Endothelial cell of umbilical vein (primary cell): ENCODE data around the gene AFTPH. TPM values are rescaled to one million over a fixed set of nuclear protein-coding genes. Genes with fewer than 3 reads are reported as not detected.

Source experiments
- BruUV-seq: library from RNA; stranded (reverse); fragments of 400-500 nt; replicated peaks from 2 replicates; lab custom pipeline; 2021; lab: Mats Ljungman, UMichigan
- CTCF ChIA-PET: fragments of 300-600, 350-600 bp; sonication (Branson Sonifier 250); formaldehyde crosslinking; loops from one replicate; lab custom pipeline; 2021; ENCODE audit warnings: antibody characterized with exemption, inconsistent platforms; lab: Charles Lee
- POLR2A ChIA-PET: fragments of 300-600, 350-600 bp; sonication (Branson Sonifier 250); formaldehyde crosslinking; loops from one replicate; lab custom pipeline; 2021; ENCODE audit warnings: antibody characterized with exemption, inconsistent platforms; lab: Charles Lee
- DNase-seq: peaks from one replicate; pipeline ENCODE4 v3.0.0-alpha.2; 2011; ENCODE audit warnings: low read depth, low spot score
- FAIRE-seq: peaks from 2 replicates; lab custom pipeline; 2011; peaks lifted over from hg19 to GRCh38; lab: Jason Lieb, UNC
- H2AFZ ChIP-seq: 2 replicates; pipeline ENCODE4 v1.6.0; 2012; ENCODE audit warnings: low read depth, low read length, control low read depth, inconsistent platforms
- H3K27ac ChIP-seq: 2 replicates; pipeline ENCODE4 v1.5.1; 2011; ENCODE audit warnings: low read depth, mild to moderate bottlenecking, control low read depth, low read length, moderate library complexity; ENCODE audit not compliant: insufficient read depth
- H3K27me3 ChIP-seq, 2 experiments: 2 replicates each; pipeline versions ENCODE4 v1.6.0 to v1.6.1; 2011; ENCODE audit warnings: low read length in 2 of 2, mixed read lengths in 1 of 2; ENCODE audit not compliant: control insufficient read depth in 2 of 2, insufficient read depth in 2 of 2
- H3K36me3 ChIP-seq, 2 experiments: 2 replicates in 1 of 2; 3 replicates in 1 of 2; pipeline ENCODE4 v1.5.1; 2011; ENCODE audit warnings: low read length in 2 of 2, mild to moderate bottlenecking in 1 of 2, moderate library complexity in 1 of 2; ENCODE audit not compliant: control insufficient read depth in 2 of 2, insufficient read depth in 2 of 2; ENCODE audit errors: extremely low read depth in 1 of 2
- H3K4me1 ChIP-seq: 3 replicates; pipeline ENCODE4 v1.5.1; 2011; ENCODE audit warnings: mild to moderate bottlenecking, low read length; ENCODE audit not compliant: control insufficient read depth, insufficient read depth; ENCODE audit errors: extremely low read depth
- H3K4me2 ChIP-seq: 2 replicates; pipeline ENCODE4 v1.6.1; 2011; ENCODE audit warnings: low read length, control low read depth, mixed read lengths; ENCODE audit not compliant: insufficient read depth
- H3K4me3 ChIP-seq, 3 experiments: fragments of 200-600 bp in 1 of 3; sonication (generic), shearing (Covaris generic) in 1 of 3; replicated peaks in 1 of 3; 2 replicates each; pipeline ENCODE4 v1.5.1; 2011 to 2016; ENCODE audit warnings: control low read depth in 3 of 3, low read length in 3 of 3, mild to moderate bottlenecking in 2 of 3, inconsistent platforms in 1 of 3, low read depth in 1 of 3, moderate library complexity in 1 of 3; ENCODE audit not compliant: insufficient read depth in 1 of 3
- H3K79me2 ChIP-seq: 2 replicates; pipeline ENCODE4 v1.6.0; 2012; ENCODE audit warnings: low read length, inconsistent platforms; ENCODE audit not compliant: control insufficient read depth, insufficient read depth
- H3K9ac ChIP-seq: replicated peaks from 2 replicates; pipeline ENCODE3; 2011; ENCODE audit warnings: low read length, control low read depth; ENCODE audit not compliant: insufficient read depth; ENCODE audit errors: extremely low read depth
- H3K9me1 ChIP-seq: replicated peaks from 3 replicates; pipeline ENCODE4 v1.6.0; 2011; ENCODE audit warnings: mild to moderate bottlenecking, low read length; ENCODE audit not compliant: control insufficient read depth, insufficient read depth; ENCODE audit errors: extremely low read depth
- H3K9me3 ChIP-seq: replicated peaks from 2 replicates; pipeline ENCODE4 v1.5.1; 2012; ENCODE audit warnings: low read length, inconsistent platforms; ENCODE audit not compliant: control insufficient read depth, insufficient read depth
- H4K20me1 ChIP-seq: replicated peaks from 2 replicates; pipeline ENCODE3; 2011; ENCODE audit warnings: mild to moderate bottlenecking, low read length; ENCODE audit not compliant: control insufficient read depth, insufficient read depth; ENCODE audit errors: extremely low read depth
- EZH2 ChIP-seq: IDR thresholded peaks from 2 replicates; pipeline ENCODE4 v1.6.1; 2012; ENCODE audit warnings: borderline replicate concordance, low read depth, mild to moderate bottlenecking, moderate library complexity, low read length, inconsistent platforms; ENCODE audit not compliant: severe bottlenecking
- FOS ChIP-seq: IDR thresholded peaks from 2 replicates; pipeline ENCODE4 v1.6.1; 2011; ENCODE audit warnings: mild to moderate bottlenecking, low read length, moderate library complexity, borderline replicate concordance; ENCODE audit not compliant: insufficient read depth
- MYC ChIP-seq: IDR thresholded peaks from one replicate; pipeline ENCODE4 v1.6.1; 2011; ENCODE audit warnings: mild to moderate bottlenecking, low read depth, low read length
- POLR2AphosphoS5 ChIP-seq: IDR thresholded peaks from 2 replicates; pipeline ENCODE4 v1.6.1; 2012; ENCODE audit warnings: low read depth, mild to moderate bottlenecking, control low read depth, low read length, moderate library complexity; ENCODE audit not compliant: insufficient read depth
- dilution Hi-C: fragments of 300-500 bp; cut with MboI; formaldehyde crosslinking; loops from one replicate; pipeline ENCODE4 v1.15.0; 2019; ENCODE audit warnings: low sequenced_read_pairs; ENCODE audit not compliant: extremely low pct_ligation_motif_present
- intact Hi-C: fragments of 100-400 bp; cut with micrococcal nuclease; formaldehyde crosslinking; loops from one replicate; pipeline ENCODE4 v1.10.0; 2022
- polyA plus RNA-seq, 4 experiments: library from polyadenylated mRNA; depleted of rRNA in 3 of 4; stranded (reverse) in 3 of 4; unstranded in 1 of 4; fragments of >200 nt; gene quantifications; 2 replicates each; pipeline versions ENCODE4 v1.2.1 to v1.2.3, GENCODE V29; 2011 to 2012; ENCODE audit warnings: missing spikeins in 1 of 4
- total RNA-seq: library from RNA; stranded (reverse); gene quantifications from 2 replicates; pipeline ENCODE4 v1.2.3, GENCODE V29; 2021
- TF ChIP-seq, protein P1 (sequence below): IDR thresholded peaks from 2 replicates; pipeline ENCODE4 v1.6.1; 2011; ENCODE audit not compliant: insufficient read depth, insufficient read length
- TF ChIP-seq, protein P2 (sequence below), 2 donors: IDR thresholded peaks; 1 replicate in 1 of 2; 2 replicates in 1 of 2; pipeline ENCODE4 v1.5.1; 2011; ENCODE audit warnings: low read length in 2 of 2, mild to moderate bottlenecking in 2 of 2, moderate library complexity in 2 of 2, control low read depth in 1 of 2, inconsistent platforms in 1 of 2, low read depth in 1 of 2; ENCODE audit not compliant: insufficient read depth in 1 of 2; ENCODE audit errors: extremely low read depth in 1 of 2

Gene AFTPH
- total and polyA plus RNA-seq, 2 donors (not counting 3 experiments of a cell fraction or from before 2014, with no cell fraction given) = 6.9 to 15.3 TPM

DNA sequence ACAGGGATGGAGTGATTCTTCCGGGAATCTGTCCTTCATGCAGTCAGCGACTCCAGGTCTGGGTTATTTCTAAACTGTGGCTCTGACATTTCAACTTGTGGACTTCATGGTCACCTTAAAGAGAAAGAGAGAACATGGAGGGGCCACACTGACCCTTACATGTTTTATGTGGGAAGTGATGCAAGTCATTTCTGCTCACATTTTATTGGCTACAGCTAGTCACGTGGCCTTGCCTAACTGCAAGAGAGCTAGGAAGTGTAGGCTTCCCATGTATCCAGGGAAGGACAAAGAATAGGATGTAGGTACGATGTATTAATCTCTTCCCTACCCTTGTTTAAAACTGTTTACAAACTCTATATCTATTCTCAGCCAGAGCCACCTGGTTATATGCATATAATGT is 30.3 kb upstream of the AFTPH start:
- DNase-seq = no peak
- Histone ChIP-seq H2AFZ (no peak overlapping the region), H3K4me3 (no peak overlapping the region), H3K27me3 (peaks cover 20% of the 10 kb centered on the region in 2 experiments), H3K4me2 (no peak overlapping the region), H3K9me1 (no peaks in the 10 kb centered on the region), H3K79me2 (no peaks in the 10 kb centered on the region), H3K9me3 (no peaks in the 10 kb centered on the region), H3K36me3 (no peaks in the 10 kb centered on the region), H3K4me1 (peaks cover 29% of the 10 kb centered on the region), H3K9ac (no peak overlapping the region), H3K27ac (no peak overlapping the region), H4K20me1 (no peaks in the 10 kb centered on the region)
- POLR2A ChIA-PET = no interaction called here
- dilution Hi-C loops = no loop called here
- no peak for FAIRE-seq
- no peak for TF ChIP-seq POLR2AphosphoS5
- CTCF ChIA-PET = interaction anchor here (0.9 to 1.8 kb wide), 2 partner anchors 29 to 163 kb away, joined by 4 to 6 read pairs; no protein-coding TSS in a partner anchor
- BruUV-seq = no TSS peak
- intact Hi-C loops = loop anchor here (2.0 kb wide), 1 partner anchor 29 kb away; no protein-coding TSS in a partner anchor

DNA sequence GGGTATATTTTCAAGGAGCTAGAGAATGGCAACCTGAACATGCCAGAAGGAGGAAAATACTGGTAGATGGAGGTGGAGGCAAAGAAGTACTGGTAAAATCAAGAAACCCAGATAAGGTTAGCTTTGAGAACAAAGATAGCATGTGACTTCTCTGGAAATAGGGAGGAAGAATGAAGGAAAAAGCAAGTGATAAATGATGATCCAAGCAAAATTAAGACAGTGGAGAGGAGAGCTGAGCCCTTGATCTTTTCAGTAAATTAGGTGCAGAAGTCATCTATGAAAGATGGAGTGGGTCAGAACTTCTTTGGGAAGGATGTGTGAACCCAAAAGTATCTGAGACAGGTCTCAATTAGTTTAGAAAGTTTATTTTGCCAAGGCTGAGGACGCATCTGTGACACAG is 25.7 kb upstream of the AFTPH start:
- Histone ChIP-seq H3K4me2 (no peak overlapping the region), H3K9me3 (no peaks in the 10 kb centered on the region), H3K79me2 (no peaks in the 10 kb centered on the region), H2AFZ (no peak overlapping the region), H3K4me3 (no peak overlapping the region), H3K27ac (no peak overlapping the region), H3K4me1 (no peaks in the 10 kb centered on the region), H4K20me1 (no peaks in the 10 kb centered on the region), H3K9me1 (no peaks in the 10 kb centered on the region), H3K27me3 (peaks cover 29 to 32% of the 10 kb centered on the region in 2 experiments), H3K9ac (no peak overlapping the region), H3K36me3 (no peaks in the 10 kb centered on the region)
- no peak for FAIRE-seq
- CTCF ChIA-PET = interaction anchor here (0.9 to 4.7 kb wide), 4 partner anchors 10 to 449 kb away, joined by 3 to 32 read pairs (median 10); no protein-coding TSS in a partner anchor
- intact Hi-C loops = no loop called here
- POLR2A ChIA-PET = no interaction called here
- no peak for DNase-seq
- BruUV-seq = no TSS peak
- dilution Hi-C loops = no loop called here
- TF ChIP-seq, protein P1, sequence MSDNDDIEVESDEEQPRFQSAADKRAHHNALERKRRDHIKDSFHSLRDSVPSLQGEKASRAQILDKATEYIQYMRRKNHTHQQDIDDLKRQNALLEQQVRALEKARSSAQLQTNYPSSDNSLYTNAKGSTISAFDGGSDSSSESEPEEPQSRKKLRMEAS = no peak
- TF ChIP-seq, protein P2, sequence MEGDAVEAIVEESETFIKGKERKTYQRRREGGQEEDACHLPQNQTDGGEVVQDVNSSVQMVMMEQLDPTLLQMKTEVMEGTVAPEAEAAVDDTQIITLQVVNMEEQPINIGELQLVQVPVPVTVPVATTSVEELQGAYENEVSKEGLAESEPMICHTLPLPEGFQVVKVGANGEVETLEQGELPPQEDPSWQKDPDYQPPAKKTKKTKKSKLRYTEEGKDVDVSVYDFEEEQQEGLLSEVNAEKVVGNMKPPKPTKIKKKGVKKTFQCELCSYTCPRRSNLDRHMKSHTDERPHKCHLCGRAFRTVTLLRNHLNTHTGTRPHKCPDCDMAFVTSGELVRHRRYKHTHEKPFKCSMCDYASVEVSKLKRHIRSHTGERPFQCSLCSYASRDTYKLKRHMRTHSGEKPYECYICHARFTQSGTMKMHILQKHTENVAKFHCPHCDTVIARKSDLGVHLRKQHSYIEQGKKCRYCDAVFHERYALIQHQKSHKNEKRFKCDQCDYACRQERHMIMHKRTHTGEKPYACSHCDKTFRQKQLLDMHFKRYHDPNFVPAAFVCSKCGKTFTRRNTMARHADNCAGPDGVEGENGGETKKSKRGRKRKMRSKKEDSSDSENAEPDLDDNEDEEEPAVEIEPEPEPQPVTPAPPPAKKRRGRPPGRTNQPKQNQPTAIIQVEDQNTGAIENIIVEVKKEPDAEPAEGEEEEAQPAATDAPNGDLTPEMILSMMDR (IDR thresholded peaks at IDR 0.05; ENCODE audit: extremely low read depth in 1 of 2, insufficient read depth in 1 of 2, low read depth in 1 of 2, low read length in 2 of 2) = no peak
- TF ChIP-seq POLR2AphosphoS5 (no peak), EZH2 (no peak), MYC (no peak), FOS (no peak)
